Stimulated activated CD8-positive, alpha-beta memory T cell treated with anti-CD3 and anti-CD28 coated beads, Interleukin-4, amount 100 ng/mL, for 48 hours (primary cell): Measurements from ENCODE around the gene PSMB4.
"Not testable (repeated sequence)": the region's sequence is repeated elsewhere in the genome, so short reads cannot be mapped to it uniquely, and the experiment has no call there.

Experiments used
- DNase-seq: peaks from one replicate; pipeline ENCODE4 v3.0.0-alpha.2; 2020

PSMB4 gene

GRCh38 chr1:151390221-151391078 is 8.9 kb upstream of the PSMB4 start:
- not testable (repeated sequence) for DNase-seq

DNA sequence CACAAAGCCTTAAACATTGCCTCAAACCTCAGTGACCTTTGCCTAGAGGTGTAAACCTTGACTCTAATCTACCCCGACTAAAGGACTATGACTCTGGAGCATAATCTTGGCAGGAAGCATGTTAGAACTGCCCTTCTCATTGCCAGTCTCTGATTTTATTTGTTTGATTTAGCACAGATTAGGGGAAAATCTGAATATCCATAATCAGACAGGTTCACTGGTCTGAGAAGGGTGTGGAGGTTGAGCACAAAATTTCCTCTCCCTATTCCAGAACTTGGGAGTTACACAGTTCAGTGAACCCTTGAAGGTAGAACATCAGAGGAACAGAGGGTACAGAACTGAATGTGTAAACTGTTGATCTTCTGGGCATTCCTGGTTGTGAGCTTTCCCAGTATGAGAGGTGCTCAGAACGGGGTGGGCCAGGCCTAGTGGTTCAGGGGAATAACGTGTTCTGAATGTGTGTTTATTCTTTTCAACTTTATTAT is 8.3 kb upstream of the PSMB4 start:
- no peak for DNase-seq

DNA sequence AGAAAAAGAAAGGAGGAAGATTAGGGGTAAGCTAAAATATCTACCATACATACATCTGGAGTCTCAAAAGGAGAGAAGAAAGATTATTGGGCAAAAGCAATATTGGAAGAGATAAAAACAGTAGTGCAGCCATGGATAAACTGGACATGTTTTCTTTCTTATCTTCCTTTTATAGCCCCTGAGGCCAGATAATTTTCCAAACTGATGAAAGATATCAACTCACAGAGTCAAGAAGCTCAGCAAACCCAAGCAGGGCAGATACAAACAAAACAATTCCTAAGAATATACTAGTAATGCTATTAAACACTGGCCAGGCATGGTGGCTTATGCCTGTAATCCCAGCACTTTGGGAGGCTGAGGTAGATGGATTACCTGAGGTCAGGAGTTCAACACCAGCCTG is 5.8 kb upstream of the PSMB4 start:
- no peak for DNase-seq

DNA sequence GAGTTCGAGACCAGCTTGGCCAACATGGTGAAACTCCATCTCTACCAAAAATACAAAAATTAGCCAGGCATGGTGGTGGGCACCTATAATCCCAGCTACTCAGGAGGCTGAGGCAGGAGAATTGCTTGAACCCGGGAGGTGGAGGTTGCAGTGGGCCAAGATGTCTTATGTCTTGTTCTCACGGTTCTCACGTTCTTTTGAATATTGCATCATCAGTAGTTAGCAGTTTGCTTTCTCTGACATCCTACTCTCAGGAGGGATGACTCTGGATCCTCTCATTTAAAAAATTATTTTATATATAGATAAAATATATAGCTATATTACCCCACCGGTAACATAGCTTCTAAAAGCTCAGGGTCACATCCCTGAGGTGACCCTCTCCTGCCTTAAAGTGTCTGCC is 3.1 kb upstream of the PSMB4 start:
- not testable (repeated sequence) for DNase-seq

DNA sequence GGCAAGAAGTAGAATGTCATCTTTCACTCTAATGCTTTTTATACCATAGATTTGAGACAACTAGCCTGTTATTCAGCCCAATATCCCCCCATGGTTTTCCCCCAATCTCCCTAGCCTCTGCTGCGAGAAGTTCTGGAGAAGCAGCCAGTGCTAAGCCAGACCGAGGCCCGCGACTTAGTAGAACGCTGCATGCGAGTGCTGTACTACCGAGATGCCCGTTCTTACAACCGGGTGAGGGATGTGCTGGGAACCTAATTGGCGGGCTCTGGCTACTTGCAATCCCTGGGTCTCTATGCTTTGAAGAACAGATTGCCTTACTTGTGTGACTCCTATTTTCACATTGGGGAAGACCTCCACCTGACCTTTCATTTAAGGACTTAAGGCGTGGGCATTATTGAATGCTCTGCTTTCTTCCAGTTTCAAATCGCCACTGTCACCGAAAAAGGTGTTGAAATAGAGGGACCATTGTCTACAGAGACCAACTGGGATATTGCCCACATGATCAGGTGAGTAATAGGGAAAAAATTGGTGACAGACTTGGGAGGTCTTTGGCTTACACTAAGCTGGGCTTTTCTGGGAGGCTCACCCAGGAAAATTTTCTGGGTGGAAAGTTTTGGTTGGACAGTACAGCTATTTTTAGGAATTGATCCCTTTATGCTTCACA is 1.9 kb downstream of the PSMB4 start:
- DNase-seq: no peak

DNA sequence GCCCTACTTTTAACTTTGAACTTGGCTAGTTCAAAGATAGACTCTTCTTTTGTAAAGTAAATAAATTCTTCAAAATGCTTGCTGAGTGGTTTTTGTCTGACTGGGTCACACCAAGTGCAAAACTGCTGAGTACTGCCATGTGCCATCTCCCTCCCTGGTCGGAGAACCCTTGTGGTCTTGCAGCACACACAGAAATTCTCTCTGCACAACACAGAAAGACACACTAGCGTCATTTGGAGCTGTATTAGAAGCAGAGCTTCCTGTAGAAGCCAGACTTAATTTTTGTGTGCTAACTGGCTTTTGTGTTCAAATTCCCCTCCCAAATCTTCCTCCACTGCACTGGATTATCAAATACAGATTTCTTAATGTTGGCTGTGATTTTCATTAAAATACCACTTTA is 2.5 kb downstream of the PSMB4 start:
- DNase-seq: no peak

- DNase-seq: no peak
These were observed 3.4 kb downstream of the PSMB4 start for GRCh38 chr1:151402764-151403163.

- no peak for DNase-seq
These were observed 4.2 kb downstream of the PSMB4 start for GRCh38 chr1:151403612-151404011.

DNA sequence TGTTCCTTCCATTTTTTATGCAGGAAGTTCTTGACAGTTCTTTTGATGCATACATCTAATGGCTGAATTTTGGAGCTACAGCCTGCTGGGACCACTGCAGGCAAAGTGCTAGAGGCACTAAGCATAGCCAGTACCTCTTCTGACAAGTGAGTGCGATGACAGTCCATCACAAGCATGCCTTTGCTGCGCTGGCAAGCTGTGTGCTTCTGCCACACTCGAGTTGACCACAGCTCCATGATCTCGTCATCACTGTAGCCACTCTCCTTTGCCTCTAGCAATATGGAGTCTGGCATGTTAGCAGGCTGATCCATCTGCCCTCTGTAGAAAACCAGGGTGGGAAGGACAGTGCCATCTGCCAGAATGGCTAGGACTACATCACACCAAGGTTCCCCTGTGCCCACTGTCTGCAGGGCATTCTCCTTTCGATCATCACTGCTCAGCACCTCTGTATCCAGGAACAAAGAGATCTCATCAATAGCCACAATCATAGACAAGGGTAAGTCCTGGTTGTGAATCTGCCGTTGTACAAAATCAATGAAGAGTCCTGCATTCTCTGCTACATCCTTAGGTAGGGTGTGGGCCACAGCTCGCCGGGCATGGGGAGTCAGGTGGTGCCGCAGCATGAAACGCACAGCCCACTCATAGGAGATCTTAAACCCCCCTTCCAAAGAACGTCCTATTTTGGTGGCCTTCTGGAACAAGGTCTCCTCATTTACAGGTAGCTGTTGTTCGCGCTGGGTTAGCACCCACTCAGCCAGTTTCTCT is 6.0 kb downstream of the PSMB4 start:
- DNase-seq: no peak

- no peak for DNase-seq
These were observed 6.8 kb downstream of the PSMB4 start for GRCh38 chr1:151406176-151406575.

- no peak for DNase-seq
These were observed 7.9 kb downstream of the PSMB4 start for GRCh38 chr1:151407304-151407703.

DNA sequence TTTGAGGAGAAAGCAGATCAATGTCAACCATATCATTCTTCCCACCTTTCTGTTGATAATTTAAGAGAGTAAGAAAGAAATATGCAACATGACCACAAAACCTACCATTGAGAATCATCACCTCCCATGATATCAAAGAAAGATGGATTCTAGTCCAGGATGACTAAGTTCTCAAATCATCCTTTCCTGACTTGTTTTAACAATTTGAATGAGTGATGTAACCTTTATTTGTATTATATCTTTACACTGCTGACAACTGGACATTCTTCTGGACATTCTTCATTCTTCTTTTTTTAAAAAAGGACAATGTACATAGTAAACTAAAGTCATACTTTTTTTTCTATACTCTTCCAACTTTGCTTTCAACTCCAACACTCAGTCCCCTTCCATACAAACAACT is 9.5 kb downstream of the PSMB4 start:
- no peak for DNase-seq

GRCh38 chr1:151411884-151412283 is 12.5 kb downstream of the PSMB4 start:
- no peak for DNase-seq

- no peak for DNase-seq
These were observed 16.9 kb downstream of the PSMB4 start for GRCh38 chr1:151416231-151416630.

DNA sequence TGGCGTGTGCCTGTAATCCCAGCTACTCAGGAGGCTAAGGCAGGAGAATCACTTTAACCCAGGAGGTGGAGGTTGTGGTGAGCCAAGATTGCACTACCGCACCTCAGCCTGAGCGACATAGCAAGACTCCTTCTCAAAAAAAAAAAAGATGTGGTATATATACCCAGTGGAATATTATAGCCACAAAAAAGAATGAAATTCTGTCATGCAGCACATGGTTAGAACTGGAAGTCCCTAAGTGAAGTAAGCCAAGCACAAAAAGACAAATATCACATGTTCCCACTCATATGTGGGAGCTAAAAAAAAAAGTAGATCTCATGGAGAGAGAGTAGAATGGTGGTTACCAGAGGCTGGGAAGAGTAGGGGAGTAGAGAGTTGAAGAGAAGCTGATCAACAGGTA is 18.7 kb downstream of the PSMB4 start:
- no peak for DNase-seq

GRCh38 chr1:151419819-151420218 is 20.4 kb downstream of the PSMB4 start:
- no peak for DNase-seq

GRCh38 chr1:151425103-151425502 is 25.7 kb downstream of the PSMB4 start:
- no peak for DNase-seq

DNA sequence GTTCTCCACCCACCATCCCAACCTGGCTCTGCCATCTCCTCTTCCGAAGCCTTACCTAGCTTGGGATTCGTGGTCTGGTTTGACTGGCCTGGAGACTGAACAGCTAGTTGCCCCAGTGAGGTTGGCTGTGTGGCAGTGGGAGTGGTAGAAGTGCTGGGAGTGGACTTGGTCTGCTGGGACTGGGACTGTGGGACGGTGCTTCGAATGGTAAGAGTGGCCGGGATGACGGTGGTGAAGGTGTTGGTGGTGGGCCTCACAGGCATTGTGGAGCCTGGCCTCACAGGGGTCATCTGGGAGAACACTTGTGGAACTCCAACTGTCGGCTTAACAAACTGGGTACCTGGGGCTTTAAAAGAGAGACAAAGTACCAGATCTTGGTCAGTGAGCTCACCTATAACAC is 28.7 kb downstream of the PSMB4 start:
- DNase-seq: no peak

- not testable (repeated sequence) for DNase-seq
These were observed 34.5 kb downstream of the PSMB4 start for GRCh38 chr1:151433827-151434226.

DNA sequence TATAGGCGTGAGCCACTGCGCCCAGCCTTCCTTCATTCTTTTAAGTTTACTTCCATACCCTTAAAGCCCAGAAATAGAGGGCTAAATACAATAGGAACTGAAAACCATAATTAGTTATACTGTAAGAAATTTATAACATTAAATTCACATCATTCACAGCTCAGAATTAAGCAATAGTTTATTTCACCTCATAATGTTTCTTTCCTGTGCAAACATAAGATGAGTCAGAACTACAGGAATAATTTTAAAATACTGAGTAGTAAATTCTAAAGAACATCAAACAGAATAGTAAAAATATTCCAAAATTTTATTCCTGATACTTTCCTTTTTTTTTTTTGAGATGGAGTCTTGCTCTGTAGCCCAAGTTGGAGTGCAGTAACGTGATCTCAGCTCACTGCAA is 35.8 kb downstream of the PSMB4 start:
- DNase-seq: no peak

DNA sequence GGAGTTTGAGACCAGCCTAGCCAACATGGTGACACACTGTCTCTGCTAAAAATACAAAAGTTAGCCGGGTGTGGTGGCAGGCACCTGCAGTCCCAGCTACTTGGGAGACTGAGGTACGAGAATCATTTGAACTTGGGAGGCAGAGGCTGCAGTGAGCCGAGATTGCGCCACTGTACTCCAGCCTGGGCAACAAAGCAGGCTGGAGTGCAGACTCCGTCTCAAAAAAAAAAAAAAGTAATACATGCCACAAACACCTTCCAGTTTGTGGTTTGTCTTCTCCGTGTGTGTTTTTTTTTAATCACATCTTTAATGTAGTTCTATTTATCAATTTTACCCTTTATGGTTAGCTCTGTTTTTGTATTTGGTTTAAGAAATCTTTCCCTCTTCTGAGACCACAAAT is 37.6 kb downstream of the PSMB4 start:
- no peak for DNase-seq

DNA sequence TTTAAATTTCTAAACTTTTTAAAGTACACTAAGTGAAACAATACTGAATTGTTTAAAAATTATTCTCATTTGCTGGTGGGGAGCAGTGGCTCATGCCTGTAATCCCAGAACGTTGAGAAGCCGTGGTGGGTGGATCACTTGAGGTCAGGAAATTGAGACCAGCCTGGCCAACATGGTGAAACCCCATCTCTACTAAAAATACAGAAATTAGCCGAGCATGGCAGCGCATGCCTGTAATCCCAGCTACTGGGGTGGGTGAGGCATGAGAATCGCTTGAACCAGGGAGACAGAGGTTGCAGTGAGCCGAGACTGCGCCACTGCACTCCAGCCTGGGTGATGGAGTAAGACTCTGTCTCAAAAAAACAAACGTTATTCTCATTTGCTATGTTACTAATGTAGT is 38.0 kb downstream of the PSMB4 start:
- not testable (repeated sequence) for DNase-seq
